ENCODE measurements around the gene MAP4K3.

GRCh38 chr2:39370101-39370500 lies 67.0 kb downstream of the MAP4K3 start:
- TF ChIP-seq POLR2AphosphoS5 (IDR thresholded peaks at IDR 0.05), result no peak
- TF ChIP-seq POLR2A (IDR thresholded peaks at IDR 0.05), result no peak
